Keratinocyte (primary cell): ENCODE results near the gene AKIRIN1.

ENCODE experiments used
- EZH2 ChIP-seq: IDR thresholded peaks from one replicate; pipeline ENCODE4 v1.6.1; 2012; ENCODE audit warnings: inconsistent platforms, mild to moderate bottlenecking, low read length, moderate library complexity
- TF ChIP-seq, protein P1 (sequence below), 3 experiments: IDR thresholded peaks in 1 of 3; conservative IDR thresholded peaks in 1 of 3; optimal IDR thresholded peaks in 1 of 3; 2 replicates in 2 of 3; 3 replicates in 1 of 3; pipeline versions ENCODE3 to v1.5.1; 2011; ENCODE audit warnings: low read length in 3 of 3, mild to moderate bottlenecking in 3 of 3, moderate library complexity in 2 of 3, control low read depth in 1 of 3, inconsistent platforms in 1 of 3; ENCODE audit not compliant: insufficient read depth in 2 of 3; ENCODE audit errors: extremely low read depth in 1 of 3

DNA sequence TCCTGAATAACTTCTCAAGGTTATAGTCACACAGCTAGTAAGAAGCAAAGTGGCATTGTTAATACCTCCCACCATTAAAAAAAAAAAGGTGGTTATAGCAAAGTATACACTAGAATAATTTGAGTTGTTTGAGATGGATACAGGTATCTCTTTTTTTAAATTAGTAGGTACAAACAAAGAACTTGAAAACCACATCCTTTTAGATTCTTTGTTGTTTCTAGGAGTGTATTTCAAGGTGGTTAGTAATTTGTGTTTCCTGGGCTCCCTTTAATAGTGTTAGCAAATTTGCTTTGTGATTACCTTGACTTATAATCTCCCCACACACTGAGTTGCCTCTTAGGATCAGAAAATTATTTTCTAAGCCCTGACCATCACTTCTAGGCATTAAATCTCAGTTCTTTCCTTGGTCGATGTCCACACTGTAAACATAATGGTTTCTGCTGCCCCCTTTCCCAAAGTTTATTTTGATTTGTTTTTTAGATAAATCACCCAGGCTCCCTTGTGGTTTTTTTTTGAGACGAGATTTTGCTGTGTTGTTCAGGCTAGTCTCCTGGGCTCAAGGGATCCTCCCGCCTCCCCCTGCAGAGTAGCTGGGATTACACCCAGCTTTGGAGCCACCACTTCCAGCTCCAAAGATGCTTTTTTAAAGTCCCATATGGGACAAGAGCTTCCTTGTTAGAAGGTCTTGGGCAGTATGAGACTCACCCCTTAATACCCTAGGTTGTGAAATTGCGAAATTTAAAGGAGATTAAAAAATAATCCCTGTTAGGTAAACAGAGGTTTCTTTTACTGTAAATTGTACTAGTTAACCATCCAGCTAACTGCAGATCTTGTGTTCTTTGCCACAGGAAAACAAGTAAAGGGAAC, 6.2 kb downstream of the AKIRIN1 start:
- TF ChIP-seq, protein P1, sequence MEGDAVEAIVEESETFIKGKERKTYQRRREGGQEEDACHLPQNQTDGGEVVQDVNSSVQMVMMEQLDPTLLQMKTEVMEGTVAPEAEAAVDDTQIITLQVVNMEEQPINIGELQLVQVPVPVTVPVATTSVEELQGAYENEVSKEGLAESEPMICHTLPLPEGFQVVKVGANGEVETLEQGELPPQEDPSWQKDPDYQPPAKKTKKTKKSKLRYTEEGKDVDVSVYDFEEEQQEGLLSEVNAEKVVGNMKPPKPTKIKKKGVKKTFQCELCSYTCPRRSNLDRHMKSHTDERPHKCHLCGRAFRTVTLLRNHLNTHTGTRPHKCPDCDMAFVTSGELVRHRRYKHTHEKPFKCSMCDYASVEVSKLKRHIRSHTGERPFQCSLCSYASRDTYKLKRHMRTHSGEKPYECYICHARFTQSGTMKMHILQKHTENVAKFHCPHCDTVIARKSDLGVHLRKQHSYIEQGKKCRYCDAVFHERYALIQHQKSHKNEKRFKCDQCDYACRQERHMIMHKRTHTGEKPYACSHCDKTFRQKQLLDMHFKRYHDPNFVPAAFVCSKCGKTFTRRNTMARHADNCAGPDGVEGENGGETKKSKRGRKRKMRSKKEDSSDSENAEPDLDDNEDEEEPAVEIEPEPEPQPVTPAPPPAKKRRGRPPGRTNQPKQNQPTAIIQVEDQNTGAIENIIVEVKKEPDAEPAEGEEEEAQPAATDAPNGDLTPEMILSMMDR (optimal IDR thresholded peaks at IDR 0.05 in 1 of 3, IDR thresholded peaks at IDR 0.05 in 1 of 3, conservative IDR thresholded peaks at IDR 0.05 in 1 of 3; ENCODE audit: extremely low read depth in 1 of 3, insufficient read depth in 2 of 3, low read length in 3 of 3), result no peak
- TF ChIP-seq EZH2, result no peak
